GM19351 (cell line): ENCODE measurements around the gene ITLN1.

Experiments used
- ATAC-seq: cut with Tn5 transposase; IDR thresholded peaks from one replicate; pipeline ENCODE4 v1.9.1; 2021; ENCODE audit warnings: mild to moderate bottlenecking, moderate library complexity; ENCODE audit not compliant: unreplicated experiment

Gene ITLN1

DNA sequence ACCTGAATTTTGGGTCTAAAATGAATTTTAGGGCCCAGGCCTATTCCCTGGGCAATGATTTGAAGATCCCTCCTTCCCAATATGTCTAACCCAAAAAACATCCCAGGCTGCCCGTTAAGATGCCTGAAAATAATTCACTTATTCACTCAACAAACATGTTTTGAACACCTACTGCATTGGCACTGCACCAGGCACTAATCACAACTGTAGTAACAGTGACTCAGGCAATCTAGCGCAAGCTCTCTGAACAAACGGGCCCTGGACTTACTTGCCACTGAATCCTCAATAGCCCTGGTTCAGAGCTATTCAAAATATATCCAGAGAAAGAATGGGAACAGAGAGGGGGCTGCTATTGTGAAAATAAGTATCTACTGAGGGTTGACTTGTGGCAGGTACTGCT lies 26.5 kb downstream of the ITLN1 start:
- ATAC-seq: no peak

DNA sequence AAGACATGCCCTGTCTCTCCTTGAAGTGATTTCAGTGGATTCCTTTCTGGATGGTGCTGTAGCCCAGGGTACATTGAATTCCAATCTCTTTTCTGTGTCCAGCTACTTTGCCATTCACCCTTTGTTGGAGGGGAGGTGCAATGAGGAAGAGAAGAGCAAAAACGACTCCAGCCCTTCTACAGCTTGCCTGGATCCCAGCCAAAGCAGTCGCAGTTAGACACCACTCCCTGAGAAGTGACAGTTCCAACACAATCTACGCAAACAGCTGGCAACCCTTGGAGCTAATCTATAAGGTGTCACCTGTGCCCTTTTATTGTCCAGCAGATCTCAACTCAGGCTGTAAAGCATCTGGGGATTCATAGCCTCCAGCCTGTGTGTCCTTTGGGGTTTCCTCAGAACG lies 26.9 kb downstream of the ITLN1 start:
- ATAC-seq: no peak

DNA sequence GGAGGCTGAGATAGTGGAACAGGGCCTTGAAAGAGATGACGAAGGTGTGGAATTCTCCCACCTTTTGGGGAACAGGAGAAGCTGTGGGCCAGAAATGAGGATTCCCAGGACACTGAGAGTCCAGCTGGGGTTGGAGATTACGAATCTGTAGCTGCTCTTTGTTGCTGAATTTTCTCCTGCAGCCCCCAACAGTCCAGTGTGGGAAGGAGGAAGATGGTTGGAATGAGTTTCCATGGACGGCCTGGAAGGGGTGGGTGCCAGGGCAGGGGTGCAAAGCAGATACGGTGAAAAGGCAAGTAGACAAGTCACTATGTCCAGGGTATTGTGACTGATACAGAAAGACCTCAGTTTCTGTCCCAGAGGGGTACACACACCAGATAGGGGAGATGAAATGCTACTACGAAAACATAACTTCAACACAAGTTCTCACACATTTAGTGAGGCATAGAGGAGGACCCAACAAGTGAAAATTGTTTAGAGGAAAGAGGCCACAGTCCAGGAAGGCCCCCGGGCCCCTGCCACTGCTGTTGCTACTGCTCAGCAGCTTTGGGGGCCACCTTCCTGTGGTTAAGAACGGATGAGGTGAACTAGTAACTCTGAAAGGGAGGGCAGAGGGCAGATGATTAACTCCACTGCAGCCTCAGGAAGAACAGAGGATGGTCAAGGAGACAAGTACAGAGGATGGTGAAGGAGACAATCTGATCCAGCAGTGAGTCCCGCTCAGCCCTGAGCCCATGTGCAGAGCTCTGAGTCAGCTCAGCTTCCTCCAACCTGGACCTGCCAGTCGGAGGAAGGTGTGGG lies 29.6 kb downstream of the ITLN1 start:
- peak; percentile 60 for ATAC-seq

DNA sequence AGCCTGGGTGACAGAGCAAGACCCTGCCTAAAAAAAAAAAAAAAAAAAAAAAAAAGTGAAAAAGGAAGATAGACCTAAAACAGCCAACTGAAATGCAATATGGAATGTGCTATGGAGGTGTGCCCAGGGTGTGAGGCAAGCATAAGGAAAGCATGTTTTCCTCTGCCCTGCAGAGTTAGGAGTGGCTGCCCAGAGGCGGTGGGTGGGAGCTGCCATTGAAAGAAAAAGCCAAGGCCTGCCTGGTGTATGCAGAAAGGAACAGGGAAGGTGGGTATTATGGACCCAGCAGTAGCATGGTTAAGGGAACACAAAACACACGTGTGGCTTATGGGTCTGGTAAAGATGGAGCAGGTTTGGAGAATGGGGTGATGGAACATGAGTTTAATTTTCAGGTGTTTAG lies 31.2 kb downstream of the ITLN1 start:
- ATAC-seq: no peak

DNA sequence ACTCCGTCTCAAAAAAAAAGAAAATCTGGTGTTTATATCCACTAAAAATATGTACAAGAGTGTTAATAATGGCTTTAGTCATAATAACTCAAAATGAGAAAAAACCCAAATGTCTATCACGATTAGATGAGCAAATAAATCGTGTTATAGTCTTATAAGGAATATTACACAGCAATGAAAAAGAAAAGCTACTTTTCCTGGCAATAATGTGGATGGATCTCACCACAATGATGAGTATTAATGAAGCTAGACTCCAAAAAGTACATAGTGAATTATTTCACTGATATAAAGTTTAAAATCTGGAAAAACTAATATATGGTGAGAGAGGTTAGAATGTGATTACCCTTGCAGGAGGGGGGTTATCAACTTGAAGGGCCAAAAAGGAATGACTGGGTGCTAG lies 32.0 kb downstream of the ITLN1 start:
- no peak for ATAC-seq

- no peak for ATAC-seq
Measured at GRCh38 chr1:160850993-160851392, 34.0 kb downstream of the ITLN1 start.

- no peak for ATAC-seq
Measured at GRCh38 chr1:160850541-160850940, 34.4 kb downstream of the ITLN1 start.

DNA sequence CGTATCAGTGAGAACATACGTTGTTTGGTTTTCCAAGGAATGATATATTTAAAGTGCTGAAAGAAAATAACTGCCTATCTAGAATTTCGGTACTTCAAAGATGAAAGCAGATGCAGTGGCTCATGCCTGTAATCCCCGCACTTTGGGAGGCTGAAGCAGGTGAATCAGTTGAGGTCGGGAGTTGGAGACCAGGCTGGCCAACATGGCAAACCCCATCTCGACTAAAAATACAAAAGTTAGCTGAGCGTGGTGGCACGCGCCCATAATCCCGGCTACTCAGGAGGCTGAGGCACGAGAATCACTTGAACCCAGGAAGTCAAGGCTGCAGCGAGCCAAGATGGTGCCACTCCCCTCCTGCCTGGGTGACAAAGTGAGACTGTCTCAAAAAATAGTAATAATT lies 38.7 kb downstream of the ITLN1 start:
- no peak for ATAC-seq

DNA sequence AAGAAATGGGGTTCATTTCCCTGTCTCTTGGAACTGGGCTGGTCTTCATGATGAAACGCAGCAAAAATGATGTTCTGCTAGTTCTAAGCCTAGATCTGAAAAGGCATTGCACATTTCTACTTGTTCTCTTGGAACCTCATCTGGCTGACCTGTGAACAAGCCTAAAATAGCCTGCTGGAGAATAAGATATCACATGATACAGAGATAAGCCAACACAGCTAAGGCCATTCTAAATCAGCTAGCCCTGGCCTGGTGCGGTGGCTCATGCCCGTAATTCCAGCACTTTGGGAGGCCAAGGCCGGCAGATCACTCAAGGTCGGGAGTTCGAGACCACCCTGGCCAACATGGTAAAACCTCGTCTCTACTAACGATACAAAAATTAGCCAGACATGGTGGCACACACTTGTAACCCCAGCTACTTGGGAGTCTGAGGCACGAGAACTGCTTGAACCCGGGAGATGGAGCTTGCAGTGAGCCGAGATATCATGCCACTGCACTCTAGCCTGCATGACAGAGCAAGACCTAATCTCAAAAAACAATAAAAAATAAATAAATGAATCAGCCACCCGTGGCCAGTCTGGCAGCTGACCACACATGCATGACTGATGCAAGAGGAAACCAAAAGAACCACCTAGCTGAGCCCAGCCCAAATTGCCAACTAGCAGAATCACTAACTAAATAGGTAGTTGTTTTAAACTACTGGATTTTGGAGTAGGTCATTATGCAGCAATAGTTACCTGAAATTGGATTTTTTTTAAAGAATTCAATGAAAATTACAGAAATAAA lies 40.3 kb downstream of the ITLN1 start:
- ATAC-seq: no peak

DNA sequence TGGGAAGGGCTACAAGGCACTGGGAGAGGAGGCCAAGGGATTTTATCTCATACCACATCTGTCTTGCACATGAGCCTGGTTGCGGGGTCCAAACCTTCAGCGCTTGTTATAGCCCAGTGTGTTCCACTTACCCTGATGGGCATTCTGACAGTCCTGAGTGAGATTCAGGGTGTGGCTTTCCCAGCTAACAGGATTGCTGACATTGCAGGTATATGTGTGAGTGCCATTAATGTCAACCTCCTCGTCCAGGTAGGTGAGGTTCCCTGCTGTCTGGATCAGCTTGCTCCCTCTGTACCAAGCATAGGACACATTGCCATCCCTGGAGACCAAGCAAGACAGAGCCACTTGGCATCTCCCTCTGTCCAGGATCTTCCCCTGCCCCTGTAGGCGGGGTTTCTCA lies 43.9 kb downstream of the ITLN1 start:
- ATAC-seq: no peak

GRCh38 chr1:160839746-160840145 lies 45.2 kb downstream of the ITLN1 start:
- ATAC-seq: no peak

GRCh38 chr1:160838888-160839287 lies 46.1 kb downstream of the ITLN1 start:
- no peak for ATAC-seq

GRCh38 chr1:160837558-160838205 lies 47.3 kb downstream of the ITLN1 start:
- ATAC-seq: peak; percentile 74

GRCh38 chr1:160836981-160837557 lies 47.9 kb downstream of the ITLN1 start:
- no peak for ATAC-seq

- no peak for ATAC-seq
Measured at GRCh38 chr1:160836561-160836960, 48.4 kb downstream of the ITLN1 start.

DNA sequence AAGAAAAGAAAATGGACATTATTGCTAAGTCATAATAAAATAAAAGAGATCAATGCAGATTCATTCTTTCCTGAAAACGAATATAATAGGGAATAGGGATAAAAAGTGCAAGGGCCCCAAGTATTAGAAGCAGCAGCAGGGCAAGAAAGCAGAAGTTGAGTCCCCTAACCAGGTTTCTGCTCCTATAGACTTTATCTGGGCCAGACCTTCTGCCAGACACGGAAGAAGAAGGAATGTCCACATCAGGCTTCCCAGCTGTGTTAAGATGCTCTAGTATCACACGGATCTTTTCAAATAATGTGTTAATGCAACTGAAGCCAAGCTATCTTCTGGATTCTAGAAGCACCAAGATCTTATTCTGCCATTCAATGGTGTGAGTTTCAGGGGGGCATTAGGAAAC lies 49.2 kb downstream of the ITLN1 start:
- ATAC-seq: no peak

DNA sequence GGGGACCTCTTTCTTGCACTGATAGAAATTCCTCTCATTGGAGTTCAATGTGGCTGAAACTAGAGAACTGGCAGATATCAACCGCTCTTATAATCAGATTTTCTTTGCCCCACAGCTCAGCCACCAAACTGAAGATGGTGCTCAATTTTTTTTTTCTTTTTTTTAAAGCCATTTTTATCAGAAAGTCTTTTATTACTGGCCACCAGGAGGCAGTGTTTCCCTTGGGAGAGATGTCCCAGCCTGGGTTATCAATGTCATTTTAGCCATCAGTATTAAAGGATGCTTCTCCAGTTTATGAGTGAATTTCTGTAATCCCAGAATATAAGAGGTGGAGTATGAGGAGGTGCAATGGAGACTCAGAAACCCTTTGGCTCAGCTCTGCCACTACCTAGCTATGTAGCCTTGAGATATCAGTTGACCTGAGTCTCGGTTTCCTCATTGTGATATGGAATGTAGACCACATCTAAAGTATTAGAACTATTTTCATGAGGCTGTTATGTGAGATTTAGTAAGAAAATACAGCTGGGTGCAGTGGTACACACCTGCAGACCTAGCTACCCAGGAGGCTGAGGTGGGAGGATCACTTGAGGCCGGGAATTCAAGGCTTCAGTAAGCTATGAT lies 49.9 kb downstream of the ITLN1 start:
- ATAC-seq: no peak

DNA sequence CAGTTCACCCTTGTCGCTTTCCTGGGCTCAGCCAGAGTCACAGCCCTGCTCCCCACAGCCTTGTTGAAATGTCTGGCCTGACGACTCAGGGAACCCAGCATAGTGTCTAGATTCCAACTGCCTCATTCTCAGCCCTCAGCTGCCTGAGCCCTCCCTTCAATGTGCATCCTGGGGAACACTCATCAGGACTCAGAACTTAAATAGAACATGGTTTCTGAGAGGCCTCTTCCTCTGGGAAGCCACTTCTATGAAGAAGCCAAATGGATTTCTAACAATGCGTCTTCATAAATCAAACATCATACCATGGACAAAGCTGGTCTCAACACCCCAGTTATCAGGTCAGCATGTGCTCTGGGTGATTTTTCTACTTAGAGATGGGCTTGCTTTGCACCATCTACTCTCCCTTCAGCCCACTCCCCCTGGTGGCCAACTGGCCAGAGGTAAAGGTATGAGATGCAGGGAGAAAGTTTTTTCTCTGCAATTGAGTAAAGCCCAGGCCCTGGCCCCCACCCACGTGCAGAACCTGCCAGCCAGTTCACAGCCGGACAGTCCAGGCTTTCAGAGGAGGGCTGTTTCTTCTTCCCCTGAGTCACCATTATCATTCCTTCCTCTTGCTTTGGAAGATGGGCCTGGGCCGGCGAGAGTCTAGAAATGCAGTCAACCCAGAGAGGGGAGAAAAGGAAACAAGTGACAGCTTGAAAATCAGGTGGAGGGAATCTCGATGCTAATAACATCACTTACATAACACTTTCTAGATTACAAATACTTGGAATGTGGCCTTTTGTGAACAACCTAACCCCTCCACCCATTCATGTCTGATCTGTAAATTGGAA lies 54.4 kb downstream of the ITLN1 start:
- no peak for ATAC-seq

- no peak for ATAC-seq
Measured at GRCh38 chr1:160829766-160830165, 55.2 kb downstream of the ITLN1 start.

GRCh38 chr1:160827418-160827817 lies 57.6 kb downstream of the ITLN1 start:
- ATAC-seq: no peak
